H1 (cell line): ENCODE data around the gene NDUFS4. TPM values are rescaled to one million over a fixed set of nuclear protein-coding genes. Genes with fewer than 3 reads are reported as not detected.

ENCODE experiments used
- CTCF ChIA-PET: fragments of 300-600 bp; sonication (Branson Sonifier 250); formaldehyde crosslinking; loops from one replicate; lab custom pipeline; 2021; ENCODE audit not compliant: partially characterized antibody; lab: Charles Lee
- POLR2A ChIA-PET: fragments of 300-600 bp; sonication (Branson Sonifier 250); formaldehyde crosslinking; loops from one replicate; lab custom pipeline; 2021; ENCODE audit warnings: inconsistent platforms; ENCODE audit not compliant: partially characterized antibody; lab: Charles Lee
- DNase-seq, 2 experiments: peaks; one replicate each; pipeline versions ENCODE4 v3.0.0 to v3.0.0-alpha.2; 2010 to 2022; ENCODE audit warnings: low spot score in 2 of 2, low read depth in 1 of 2, mixed read lengths in 1 of 2
- FAIRE-seq: peaks from 2 replicates; lab custom pipeline; 2011; peaks lifted over from hg19 to GRCh38; lab: Jason Lieb, UNC
- H2AFZ ChIP-seq: 2 replicates; pipeline ENCODE4 v1.8.1; 2012; ENCODE audit warnings: low read length, inconsistent platforms
- H2AK5ac ChIP-seq: 2 replicates; pipeline ENCODE4 v1.6.1; 2013; ENCODE audit warnings: low read depth, low read length
- H2BK120ac ChIP-seq: replicated peaks from 2 replicates; pipeline ENCODE3; 2013; ENCODE audit warnings: low read depth, low read length, inconsistent platforms
- H2BK12ac ChIP-seq: 2 replicates; pipeline ENCODE4 v1.6.1; 2013; ENCODE audit warnings: low read depth, low read length
- H2BK15ac ChIP-seq: 2 replicates; pipeline ENCODE4 v1.6.1; 2013; ENCODE audit warnings: low read length
- H2BK20ac ChIP-seq: 2 replicates; pipeline ENCODE4 v1.6.1; 2013; ENCODE audit warnings: low read length
- H2BK5ac ChIP-seq: 2 replicates; pipeline ENCODE4 v1.6.1; 2013; ENCODE audit warnings: low read depth, low read length
- H3K14ac ChIP-seq: 2 replicates; pipeline ENCODE4 v1.6.1; 2013; ENCODE audit warnings: inconsistent platforms; ENCODE audit not compliant: insufficient read length
- H3K18ac ChIP-seq: 2 replicates; pipeline ENCODE4 v1.6.1; 2013; ENCODE audit warnings: low read length; ENCODE audit errors: extremely low read depth
- H3K23ac ChIP-seq: 2 replicates; pipeline ENCODE4 v1.6.1; 2013; ENCODE audit warnings: inconsistent platforms; ENCODE audit not compliant: insufficient read length
- H3K23me2 ChIP-seq: 2 replicates; pipeline ENCODE4 v1.6.1; 2013; ENCODE audit warnings: low read depth, low read length
- H3K27ac ChIP-seq: 2 replicates; pipeline ENCODE4 v1.6.1; 2011; ENCODE audit warnings: low read depth, low read length, inconsistent platforms
- H3K27me3 ChIP-seq, 4 experiments: replicated peaks in 1 of 4; 1 replicate in 1 of 4; 2 replicates in 3 of 4; pipeline versions ENCODE4 v1.6.1 to v1.8.1; 2011 to 2013; ENCODE audit warnings: low read length in 3 of 4, mild to moderate bottlenecking in 3 of 4, inconsistent platforms in 2 of 4, mixed read lengths in 2 of 4, moderate library complexity in 1 of 4; ENCODE audit not compliant: control insufficient read depth in 3 of 4, insufficient read depth in 3 of 4; ENCODE audit errors: extremely low read depth in 1 of 4
- H3K36me3 ChIP-seq, 4 experiments: 2 replicates each; pipeline versions ENCODE4 v1.6.1 to v1.8.1; 2011 to 2013; ENCODE audit warnings: mild to moderate bottlenecking in 4 of 4, low read length in 3 of 4, moderate library complexity in 2 of 4, control low read depth in 1 of 4, inconsistent platforms in 1 of 4; ENCODE audit not compliant: insufficient read depth in 4 of 4, control insufficient read depth in 2 of 4
- H3K4ac ChIP-seq: replicated peaks from 2 replicates; pipeline ENCODE3; 2013; ENCODE audit warnings: low read length, low read depth, mixed read lengths, inconsistent platforms; ENCODE audit not compliant: insufficient read length
- H3K4me1 ChIP-seq, 4 experiments: replicated peaks in 1 of 4; 1 replicate in 1 of 4; 2 replicates in 3 of 4; pipeline versions ENCODE4 v1.6.1 to v1.8.1; 2011 to 2013; ENCODE audit warnings: low read length in 3 of 4, inconsistent platforms in 2 of 4, mixed read lengths in 1 of 4; ENCODE audit not compliant: insufficient read depth in 4 of 4, control insufficient read depth in 3 of 4
- H3K4me2 ChIP-seq, 2 experiments: 2 replicates each; pipeline versions ENCODE4 v1.6.1 to v1.8.1; 2011 to 2013; ENCODE audit warnings: low read depth in 2 of 2, low read length in 2 of 2, control low read depth in 1 of 2, inconsistent platforms in 1 of 2, mild to moderate bottlenecking in 1 of 2; ENCODE audit not compliant: insufficient read depth in 1 of 2
- H3K4me3 ChIP-seq, 4 experiments: fragments of 200-600, 300-600 bp in 1 of 4; sonication (generic), shearing (Covaris generic), sonication (Bioruptor Twin) in 1 of 4; 2 replicates each; pipeline versions ENCODE4 v1.5.1 to v1.8.1; 2011 to 2016; ENCODE audit warnings: low read length in 4 of 4, low read depth in 3 of 4, control low read depth in 2 of 4, inconsistent platforms in 2 of 4, mild to moderate bottlenecking in 2 of 4, mixed read lengths in 1 of 4, moderate library complexity in 1 of 4; ENCODE audit not compliant: insufficient read depth in 2 of 4; ENCODE audit errors: extremely low read depth in 1 of 4
- H3K56ac ChIP-seq: replicated peaks from 2 replicates; pipeline ENCODE3; 2013; ENCODE audit warnings: low read depth, mild to moderate bottlenecking, mixed read lengths, low read length, inconsistent platforms; ENCODE audit not compliant: insufficient read length
- H3K79me1 ChIP-seq: 2 replicates; pipeline ENCODE4 v1.6.1; 2013; ENCODE audit warnings: low read depth, low read length, control low read depth
- H3K79me2 ChIP-seq, 2 experiments: 2 replicates each; pipeline versions ENCODE4 v1.6.1 to v1.8.1; 2012 to 2013; ENCODE audit warnings: low read length in 2 of 2, mild to moderate bottlenecking in 2 of 2, inconsistent platforms in 1 of 2; ENCODE audit not compliant: insufficient read depth in 2 of 2, control insufficient read depth in 1 of 2
- H3K9ac ChIP-seq, 4 experiments: replicated peaks in 1 of 4; 1 replicate in 1 of 4; 2 replicates in 3 of 4; pipeline versions ENCODE4 v1.6.1 to v1.8.1; 2011 to 2013; ENCODE audit warnings: low read depth in 3 of 4, low read length in 3 of 4, control low read depth in 2 of 4, mild to moderate bottlenecking in 2 of 4, moderate library complexity in 2 of 4, inconsistent platforms in 1 of 4; ENCODE audit errors: extremely low read depth in 1 of 4
- H3K9me3 ChIP-seq, 2 experiments: 2 replicates each; pipeline versions ENCODE4 v1.6.1 to v1.8.1; 2012 to 2013; ENCODE audit warnings: mild to moderate bottlenecking in 2 of 2, moderate library complexity in 2 of 2, control low read depth in 1 of 2, inconsistent platforms in 1 of 2, low read depth in 1 of 2, low read length in 1 of 2, mixed read lengths in 1 of 2; ENCODE audit not compliant: insufficient read depth in 2 of 2
- H4K20me1 ChIP-seq, 2 experiments: replicated peaks in 1 of 2; 2 replicates each; pipeline versions ENCODE3 to v1.8.1; 2011 to 2013; ENCODE audit warnings: inconsistent platforms in 2 of 2, low read length in 2 of 2, mild to moderate bottlenecking in 1 of 2; ENCODE audit not compliant: insufficient read depth in 2 of 2, control insufficient read depth in 1 of 2
- H4K5ac ChIP-seq: 2 replicates; pipeline ENCODE4 v1.6.1; 2013; ENCODE audit warnings: low read length, low read depth, mixed read lengths, inconsistent platforms; ENCODE audit not compliant: insufficient read length
- H4K8ac ChIP-seq: 2 replicates; pipeline ENCODE4 v1.8.0; 2013; ENCODE audit warnings: mild to moderate bottlenecking, moderate library complexity, low read length, inconsistent platforms; ENCODE audit not compliant: insufficient read depth; ENCODE audit errors: extremely low read depth
- H4K91ac ChIP-seq: replicated peaks from 2 replicates; pipeline ENCODE3; 2013; ENCODE audit warnings: low read length, mixed read lengths, inconsistent platforms; ENCODE audit not compliant: insufficient read length
- MAFK ChIP-seq: IDR thresholded peaks from 2 replicates; pipeline ENCODE4 v1.6.1; 2012; ENCODE audit warnings: low read depth, mild to moderate bottlenecking, improper control_type of control experiment, low read length
- PHF8 ChIP-seq: fragments of 200-600 bp; sonication (generic); conservative IDR thresholded peaks from 2 replicates; pipeline ENCODE4 v1.7.1; 2012; ENCODE audit warnings: low read depth, mild to moderate bottlenecking, inconsistent platforms, low read length, moderate library complexity
- POLR2A ChIP-seq, 2 experiments: IDR thresholded peaks; 1 replicate in 1 of 2; 2 replicates in 1 of 2; pipeline ENCODE4 v1.6.1; 2011; ENCODE audit warnings: low read depth in 2 of 2, low read length in 2 of 2, mild to moderate bottlenecking in 2 of 2; ENCODE audit errors: control extremely low read depth in 1 of 2
- RNF2 ChIP-seq: fragments of 200-900, 300-1000 bp; sonication (generic); IDR thresholded peaks from 2 replicates; pipeline ENCODE4 v1.7.1; 2016; ENCODE audit warnings: borderline replicate concordance, low read depth, mild to moderate bottlenecking, antibody characterized with exemption, low read length; ENCODE audit not compliant: poor library complexity, severe bottlenecking; ENCODE audit errors: missing control alignments
- RXRA ChIP-seq: IDR thresholded peaks from 2 replicates; pipeline ENCODE4 v1.6.1; 2011; ENCODE audit warnings: low read depth, mild to moderate bottlenecking, low read length, moderate library complexity; ENCODE audit not compliant: insufficient read depth
- SIX5 ChIP-seq: IDR thresholded peaks from 2 replicates; pipeline ENCODE4 v1.6.1; 2011; ENCODE audit warnings: mild to moderate bottlenecking, low read depth, low read length
- SP2 ChIP-seq: IDR thresholded peaks from 2 replicates; pipeline ENCODE4 v1.6.1; 2012; ENCODE audit warnings: mild to moderate bottlenecking, low read length, inconsistent platforms
- SP4 ChIP-seq: IDR thresholded peaks from 2 replicates; pipeline ENCODE4 v1.6.1; 2012; ENCODE audit warnings: low read length, inconsistent platforms
- SRF ChIP-seq: IDR thresholded peaks from 2 replicates; pipeline ENCODE4 v1.6.1; 2011; ENCODE audit warnings: mild to moderate bottlenecking, low read depth, low read length, moderate library complexity
- ZNF274 ChIP-seq: IDR thresholded peaks from 2 replicates; pipeline ENCODE4 v1.7.0; 2012; ENCODE audit warnings: low read length, borderline replicate concordance; ENCODE audit errors: extremely low read depth
- WGBS, 2 experiments: shearing (Covaris generic) in 1 of 2; methylation state at CpG; one replicate each; pipeline versions ENCODE4 v1.1.6 to v1.1.7; 2013 to 2015; ENCODE audit warnings: low lambda C conversion rate in 2 of 2, mixed read lengths in 2 of 2, inconsistent platforms in 1 of 2, low coverage in 1 of 2, missing lambda C conversion rate in 1 of 2; ENCODE audit not compliant: insufficient replicate concordance in 2 of 2, insufficient coverage in 1 of 2, insufficient read length in 1 of 2; ENCODE audit errors: extremely low coverage in 1 of 2, missing lambda C conversion rate in 1 of 2; 5-methylcytosine and 5-hydroxymethylcytosine counted together
- polyA plus RNA-seq, 7 experiments: library from polyadenylated mRNA; depleted of rRNA in 3 of 7; stranded (reverse) in 5 of 7; unstranded in 2 of 7; fragments of >200 nt in 5 of 7; fragments of 200-250 nt in 2 of 7; gene quantifications; 1 replicate in 5 of 7; 2 replicates in 1 of 7; 4 replicates in 1 of 7; pipeline versions ENCODE4 v1.2.1 to v1.2.3, GENCODE V29; 2011 to 2013; ENCODE audit warnings: missing spikeins in 2 of 7, mixed read lengths in 2 of 7
- total RNA-seq: library from RNA; stranded (reverse); fragmentation: NEBNext Ultra II Directional; extraction: Animal tissue kit (Norgen Biotek cat#: 25700); gene quantifications from 2 replicates; pipeline ENCODE4 v1.2.1, GENCODE V29; 2021
- TF ChIP-seq, protein P1 (sequence below): IDR thresholded peaks from 2 replicates; pipeline ENCODE4 v1.6.1; 2011; ENCODE audit warnings: low read length, improper control_type of control experiment
- TF ChIP-seq, protein P2 (sequence below): IDR thresholded peaks from 2 replicates; pipeline ENCODE4 v1.6.1; 2012; ENCODE audit warnings: low read length, inconsistent platforms

NDUFS4 gene
- total and polyA plus RNA-seq, 2 of the 8 experiments (the other 6 are each of a cell fraction or from before 2014, with no cell fraction given) = 74.6 to 75.9 TPM

DNA sequence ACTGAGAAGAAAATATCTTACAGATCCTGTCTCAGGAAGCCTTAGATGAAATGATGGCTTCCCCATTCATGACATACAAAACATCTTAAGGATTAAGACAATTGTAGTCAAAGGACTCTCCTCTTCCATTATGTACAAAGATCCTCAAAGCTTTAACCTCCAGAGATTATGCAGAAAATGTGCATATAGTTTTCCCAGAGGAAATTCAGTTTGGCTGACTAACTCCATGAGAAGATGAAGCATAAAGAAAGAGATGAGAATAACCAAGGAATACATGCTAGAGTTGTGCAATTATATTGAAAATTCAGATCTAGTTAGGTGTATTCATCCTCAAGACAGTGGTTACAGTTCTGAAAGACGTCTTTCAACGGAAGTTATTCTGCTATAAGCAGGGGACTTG is 18.6 kb upstream of the NDUFS4 start:
- POLR2A ChIA-PET = no interaction called here
- TF ChIP-seq, protein P1, sequence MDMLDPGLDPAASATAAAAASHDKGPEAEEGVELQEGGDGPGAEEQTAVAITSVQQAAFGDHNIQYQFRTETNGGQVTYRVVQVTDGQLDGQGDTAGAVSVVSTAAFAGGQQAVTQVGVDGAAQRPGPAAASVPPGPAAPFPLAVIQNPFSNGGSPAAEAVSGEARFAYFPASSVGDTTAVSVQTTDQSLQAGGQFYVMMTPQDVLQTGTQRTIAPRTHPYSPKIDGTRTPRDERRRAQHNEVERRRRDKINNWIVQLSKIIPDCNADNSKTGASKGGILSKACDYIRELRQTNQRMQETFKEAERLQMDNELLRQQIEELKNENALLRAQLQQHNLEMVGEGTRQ = no peak
- TF ChIP-seq PHF8 (no peak), SP4 (no peak), ZNF274 (no peak), RXRA (no peak), SRF (no peak), POLR2A (IDR thresholded peaks at IDR 0.05; ENCODE audit: control extremely low read depth in 1 of 2, low read depth in 2 of 2, low read length in 2 of 2) (no peak), RNF2 (no peak), SIX5 (no peak), SP2 (no peak), MAFK (no peak)
- TF ChIP-seq, protein P2, sequence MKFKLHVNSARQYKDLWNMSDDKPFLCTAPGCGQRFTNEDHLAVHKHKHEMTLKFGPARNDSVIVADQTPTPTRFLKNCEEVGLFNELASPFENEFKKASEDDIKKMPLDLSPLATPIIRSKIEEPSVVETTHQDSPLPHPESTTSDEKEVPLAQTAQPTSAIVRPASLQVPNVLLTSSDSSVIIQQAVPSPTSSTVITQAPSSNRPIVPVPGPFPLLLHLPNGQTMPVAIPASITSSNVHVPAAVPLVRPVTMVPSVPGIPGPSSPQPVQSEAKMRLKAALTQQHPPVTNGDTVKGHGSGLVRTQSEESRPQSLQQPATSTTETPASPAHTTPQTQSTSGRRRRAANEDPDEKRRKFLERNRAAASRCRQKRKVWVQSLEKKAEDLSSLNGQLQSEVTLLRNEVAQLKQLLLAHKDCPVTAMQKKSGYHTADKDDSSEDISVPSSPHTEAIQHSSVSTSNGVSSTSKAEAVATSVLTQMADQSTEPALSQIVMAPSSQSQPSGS = no peak

More for the DNA sequence above, 18.6 kb upstream of the NDUFS4 start:
- H3K79me2 ChIP-seq = no peaks in the 10 kb centered on the region
- 94% methylated on average over 2 of the region's 2 CpGs; no CpG with 5 or more reads in 1 of the 2 experiments for WGBS, 2 experiments
- FAIRE-seq (no peak), DNase-seq (no peak)
- no peak overlapping the region for H3K4me3 ChIP-seq
- H4K8ac ChIP-seq = no peak overlapping the region
- H2BK20ac ChIP-seq = no peak overlapping the region
- H3K23me2 ChIP-seq = no peaks in the 10 kb centered on the region
- no peak overlapping the region for H3K23ac ChIP-seq
- no peaks in the 10 kb centered on the region for H3K27me3 ChIP-seq
- H3K56ac ChIP-seq = no peak overlapping the region
- H2AK5ac ChIP-seq = no peak overlapping the region
- H4K91ac ChIP-seq = no peak overlapping the region
- H3K9me3 ChIP-seq = peaks cover 0 to 4% of the 10 kb centered on the region in 2 experiments; a peak in 1 of 4 replicates
- no peak overlapping the region for H2BK15ac ChIP-seq
- CTCF ChIA-PET = no interaction called here
- no peak overlapping the region for H3K14ac ChIP-seq
- no peak overlapping the region for H2BK120ac ChIP-seq
- H3K4ac ChIP-seq = no peak overlapping the region
- H3K9ac ChIP-seq = no peak overlapping the region
- H2BK5ac ChIP-seq = no peak overlapping the region
- H3K27ac ChIP-seq = no peak overlapping the region
- no peak overlapping the region for H3K18ac ChIP-seq
- peaks cover 0 to 9% (median 4%) of the 10 kb centered on the region in 4 experiments; a peak in 3 of 7 replicates for H3K4me1 ChIP-seq
- no peaks in the 10 kb centered on the region for H4K20me1 ChIP-seq
- no peak overlapping the region for H2BK12ac ChIP-seq
- H3K4me2 ChIP-seq = no peak overlapping the region
- no peaks in the 10 kb centered on the region for H3K36me3 ChIP-seq
- no peak overlapping the region for H4K5ac ChIP-seq
- no peak overlapping the region for H2AFZ ChIP-seq
- no peaks in the 10 kb centered on the region for H3K79me1 ChIP-seq
